Measurements from ENCODE around the gene PGLYRP1. TPM values are rescaled to one million over a fixed set of nuclear protein-coding genes. Genes with fewer than 3 reads are reported as not detected.

Gene PGLYRP1
- total RNA-seq, 2 experiments from 2014 or later = not detected

DNA sequence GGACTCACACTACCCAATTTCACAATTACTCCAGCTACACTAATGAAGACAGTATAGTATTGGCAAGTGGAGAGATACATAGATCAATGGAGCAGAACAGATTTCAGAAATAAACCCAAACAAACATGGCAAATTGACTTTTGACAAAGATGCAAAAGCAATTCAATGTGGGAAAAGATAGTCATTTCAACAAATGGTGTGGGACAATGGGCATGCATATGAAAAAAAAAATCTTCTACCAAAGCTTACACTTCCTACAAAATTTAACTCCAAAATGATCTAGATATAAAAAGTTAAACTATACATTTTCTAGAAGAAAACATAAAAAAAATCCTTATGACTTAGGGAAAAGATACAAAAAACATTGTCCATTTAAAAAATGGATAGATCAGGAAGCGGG lies 20.7 kb upstream of the PGLYRP1 start:
- Histone ChIP-seq H3K9me3 (ENCODE audit: control insufficient read depth in 1 of 2, insufficient read depth in 1 of 2, low read length in 2 of 2) (peaks cover 7 to 11% of the 10 kb centered on the region in 2 experiments), H3K27ac (ENCODE audit: low read depth in 1 of 2, low read length in 2 of 2) (no peak overlapping the region), H3K4me3 (ENCODE audit: low read length) (no peak overlapping the region), H3K36me3 (ENCODE audit: insufficient read depth, low read length) (no peaks in the 10 kb centered on the region), H3K27me3 (ENCODE audit: control insufficient read depth in 1 of 2, insufficient read depth in 2 of 2, low read length in 2 of 2) (peaks cover 27 to 41% of the 10 kb centered on the region in 2 experiments), H3K4me1 (ENCODE audit: insufficient read depth, low read length) (no peaks in the 10 kb centered on the region)
- ChIA-PET POLR2A (no interaction called here), CTCF (no interaction called here)
- no peak for DNase-seq
- TF ChIP-seq, protein P1, sequence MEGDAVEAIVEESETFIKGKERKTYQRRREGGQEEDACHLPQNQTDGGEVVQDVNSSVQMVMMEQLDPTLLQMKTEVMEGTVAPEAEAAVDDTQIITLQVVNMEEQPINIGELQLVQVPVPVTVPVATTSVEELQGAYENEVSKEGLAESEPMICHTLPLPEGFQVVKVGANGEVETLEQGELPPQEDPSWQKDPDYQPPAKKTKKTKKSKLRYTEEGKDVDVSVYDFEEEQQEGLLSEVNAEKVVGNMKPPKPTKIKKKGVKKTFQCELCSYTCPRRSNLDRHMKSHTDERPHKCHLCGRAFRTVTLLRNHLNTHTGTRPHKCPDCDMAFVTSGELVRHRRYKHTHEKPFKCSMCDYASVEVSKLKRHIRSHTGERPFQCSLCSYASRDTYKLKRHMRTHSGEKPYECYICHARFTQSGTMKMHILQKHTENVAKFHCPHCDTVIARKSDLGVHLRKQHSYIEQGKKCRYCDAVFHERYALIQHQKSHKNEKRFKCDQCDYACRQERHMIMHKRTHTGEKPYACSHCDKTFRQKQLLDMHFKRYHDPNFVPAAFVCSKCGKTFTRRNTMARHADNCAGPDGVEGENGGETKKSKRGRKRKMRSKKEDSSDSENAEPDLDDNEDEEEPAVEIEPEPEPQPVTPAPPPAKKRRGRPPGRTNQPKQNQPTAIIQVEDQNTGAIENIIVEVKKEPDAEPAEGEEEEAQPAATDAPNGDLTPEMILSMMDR (IDR thresholded peaks at IDR 0.05) = no peak
- Mint-ChIP-seq H3K27me3 (peaks cover 76% of the 10 kb centered on the region), H3K9me3 (peaks cover 7% of the 10 kb centered on the region), H3K4me1 (ENCODE audit: low read depth) (no peaks in the 10 kb centered on the region), H3K27ac (no peak overlapping the region), H3K4me3 (no peak overlapping the region), H3K36me3 (ENCODE audit: low read depth) (no peaks in the 10 kb centered on the region)
- no peak for ATAC-seq (ENCODE audit: poor library complexity)
- intact Hi-C loops (cut with DNase I, micrococcal nuclease) = loop anchor here in 1 of 2 experiments (10.0 kb wide), 1 partner anchor 131 kb away; no protein-coding TSS in a partner anchor

DNA sequence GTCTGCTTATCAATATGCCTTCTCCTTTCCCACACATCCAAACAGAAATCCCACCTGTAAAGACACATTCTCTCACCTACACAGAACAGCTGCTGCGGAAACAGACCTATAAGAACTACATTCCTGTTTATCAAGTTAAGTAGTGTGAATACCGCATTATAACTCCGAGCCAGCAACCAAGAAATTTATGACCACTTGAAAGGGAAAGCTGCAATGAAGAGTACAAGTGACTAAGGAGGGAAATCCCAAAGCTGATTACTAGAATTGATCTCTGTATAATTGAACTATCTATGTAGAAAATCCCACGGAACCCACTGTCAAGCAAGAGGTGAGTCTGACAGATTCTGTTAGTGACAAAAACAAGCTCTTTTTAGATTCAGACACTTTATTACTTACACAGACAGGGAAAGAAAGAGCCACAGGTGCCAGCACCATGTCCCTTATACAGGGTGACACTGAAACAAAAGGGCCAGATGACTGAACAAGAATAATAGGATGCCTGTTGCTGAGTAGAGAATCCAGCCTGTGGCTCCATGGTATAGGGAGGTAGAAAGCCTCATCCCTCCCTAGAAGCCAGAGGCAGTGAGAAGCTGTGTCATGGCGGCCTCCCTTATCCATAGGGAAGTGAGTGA lies 19.5 kb upstream of the PGLYRP1 start:
- Histone ChIP-seq H3K4me3 (ENCODE audit: low read length) (no peak overlapping the region), H3K9me3 (ENCODE audit: control insufficient read depth in 1 of 2, insufficient read depth in 1 of 2, low read length in 2 of 2) (peaks cover 7 to 11% of the 10 kb centered on the region in 2 experiments), H3K27me3 (ENCODE audit: control insufficient read depth in 1 of 2, insufficient read depth in 2 of 2, low read length in 2 of 2) (peaks cover 22 to 35% of the 10 kb centered on the region in 2 experiments), H3K4me1 (ENCODE audit: insufficient read depth, low read length) (no peaks in the 10 kb centered on the region), H3K36me3 (ENCODE audit: insufficient read depth, low read length) (no peaks in the 10 kb centered on the region), H3K27ac (ENCODE audit: low read depth in 1 of 2, low read length in 2 of 2) (no peak overlapping the region)
- H3K9me3 Mint-ChIP-seq = peaks cover 7% of the 10 kb centered on the region
- intact Hi-C loops (cut with DNase I, micrococcal nuclease) = loop anchor here in 1 of 2 experiments (10.0 kb wide), 1 partner anchor 132 kb away; no protein-coding TSS in a partner anchor
- no peaks in the 10 kb centered on the region for H3K4me1 Mint-ChIP-seq (ENCODE audit: low read depth)
- DNase-seq (no peak), ATAC-seq (ENCODE audit: poor library complexity) (no peak)
- no peaks in the 10 kb centered on the region for H3K36me3 Mint-ChIP-seq (ENCODE audit: low read depth)
- TF ChIP-seq, protein P1 (IDR thresholded peaks at IDR 0.05) = no peak
- POLR2A ChIA-PET = no interaction called here
- CTCF ChIA-PET = no interaction called here
- peaks cover 64% of the 10 kb centered on the region for H3K27me3 Mint-ChIP-seq
- H3K4me3 Mint-ChIP-seq = no peak overlapping the region
- no peak overlapping the region for H3K27ac Mint-ChIP-seq

DNA sequence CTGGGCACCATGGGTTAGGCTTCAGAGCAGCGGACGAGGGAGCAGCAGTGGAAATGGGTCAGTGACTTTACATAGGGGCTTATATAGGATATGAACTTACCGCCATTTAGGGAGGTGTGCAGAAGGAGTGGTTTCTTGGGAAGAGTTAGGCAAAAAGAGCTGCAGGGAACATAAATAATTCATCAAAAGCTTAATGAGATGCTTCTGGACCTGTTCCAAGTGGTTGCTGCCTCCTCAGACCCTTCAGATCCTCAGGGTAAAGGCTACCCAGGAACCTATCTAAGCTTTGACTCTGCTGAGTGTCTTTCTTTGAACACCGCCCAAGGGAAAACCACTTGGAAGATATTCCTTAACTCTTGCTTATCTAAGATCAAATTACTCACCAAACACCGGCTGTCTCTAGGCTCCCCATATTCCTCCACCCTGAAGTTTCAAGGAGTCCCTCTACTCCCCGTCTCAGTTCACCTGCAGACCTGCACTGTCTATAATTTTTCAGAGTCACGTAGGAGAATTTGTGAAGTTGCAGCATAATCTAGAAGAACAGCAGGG lies 18.2 kb upstream of the PGLYRP1 start, which contains the start of gene IGFL4:
Gene IGFL4, minus strand, starts transcription at position 51 of the 549 bp plus-strand sequence. Its CDS starts 40 bp downstream, at position 11.
- DNase-seq (no peak), ATAC-seq (ENCODE audit: poor library complexity) (no peak)
- H3K36me3 Mint-ChIP-seq (ENCODE audit: low read depth) = no peaks in the 10 kb centered on the region
- peaks cover 58% of the 10 kb centered on the region for H3K27me3 Mint-ChIP-seq
- POLR2A ChIA-PET = no interaction called here
- CTCF ChIA-PET = interaction anchor here (0.5 to 0.7 kb wide), 2 partner anchors 12 to 1355 kb away, joined by 3 read pairs; no protein-coding TSS in a partner anchor
- Histone ChIP-seq H3K9me3 (ENCODE audit: control insufficient read depth in 1 of 2, insufficient read depth in 1 of 2, low read length in 2 of 2) (peaks cover 11 to 12% of the 10 kb centered on the region in 2 experiments), H3K36me3 (ENCODE audit: insufficient read depth, low read length) (no peaks in the 10 kb centered on the region), H3K27me3 (ENCODE audit: control insufficient read depth in 1 of 2, insufficient read depth in 2 of 2, low read length in 2 of 2) (peaks cover 27 to 35% of the 10 kb centered on the region in 2 experiments), H3K27ac (ENCODE audit: low read depth in 1 of 2, low read length in 2 of 2) (no peak within 1 kb of the TSS), H3K4me3 (ENCODE audit: low read length) (no peak within 1 kb of the TSS), H3K4me1 (ENCODE audit: insufficient read depth, low read length) (no peaks in the 10 kb centered on the region)
- H3K27ac Mint-ChIP-seq = no peak within 1 kb of the TSS
- no peak within 1 kb of the TSS for H3K4me3 Mint-ChIP-seq
- no peaks in the 10 kb centered on the region for H3K9me3 Mint-ChIP-seq
- TF ChIP-seq, protein P1 (IDR thresholded peaks at IDR 0.05) = no peak
- H3K4me1 Mint-ChIP-seq (ENCODE audit: low read depth) = no peaks in the 10 kb centered on the region
- intact Hi-C loops (cut with DNase I, micrococcal nuclease) = loop anchor here in 1 of 2 experiments (10.0 kb wide), 1 partner anchor 134 kb away; no protein-coding TSS in a partner anchor
